CD4-positive, alpha-beta memory T cell (primary cell): ENCODE results near the gene FAM78B. TPM values are rescaled to one million over a fixed set of nuclear protein-coding genes. Genes with fewer than 3 reads are reported as not detected.

ENCODE experiments used
- CTCF ChIA-PET: fragments of 350-600 bp; sonication (Branson Sonifier 250); formaldehyde crosslinking; loops from one replicate; lab custom pipeline; 2021; ENCODE audit warnings: inconsistent platforms; ENCODE audit not compliant: partially characterized antibody; lab: Charles Lee
- POLR2A ChIA-PET: fragments of 350-600 bp; sonication (Branson Sonifier 250); formaldehyde crosslinking; loops from one replicate; lab custom pipeline; 2021; ENCODE audit not compliant: partially characterized antibody; lab: Charles Lee
- DNase-seq, 5 donors: peaks; one replicate each; pipeline versions ENCODE4 v3.0.0 to v3.0.0-alpha.2; 2020 to 2022; ENCODE audit warnings: mixed read lengths in 1 of 5
- H3K27ac ChIP-seq: one replicate; pipeline ENCODE4 v1.7.0; 2013; ENCODE audit warnings: low read depth, low read length
- H3K27me3 ChIP-seq: 2 replicates; pipeline ENCODE4 v1.7.0; 2013; ENCODE audit warnings: mild to moderate bottlenecking, low read length, moderate library complexity; ENCODE audit not compliant: insufficient read depth
- H3K36me3 ChIP-seq: 2 replicates; pipeline ENCODE4 v1.7.0; 2013; ENCODE audit warnings: mild to moderate bottlenecking, low read length, moderate library complexity; ENCODE audit not compliant: insufficient read depth
- H3K4me1 ChIP-seq: 2 replicates; pipeline ENCODE4 v1.7.0; 2013; ENCODE audit warnings: mild to moderate bottlenecking, low read length, moderate library complexity; ENCODE audit not compliant: insufficient read depth
- H3K4me3 ChIP-seq, 2 donors: one replicate each; pipeline ENCODE4 v1.7.0; 2013; ENCODE audit warnings: low read length in 2 of 2, mild to moderate bottlenecking in 1 of 2
- H3K9me3 ChIP-seq, 2 donors: one replicate each; pipeline ENCODE4 v1.7.0; 2013; ENCODE audit warnings: low read length in 2 of 2, control low read depth in 1 of 2; ENCODE audit not compliant: control insufficient read depth in 1 of 2
- H3K27ac Mint-ChIP-seq, 7 donors: one replicate each; pipeline ENCODE4 v1.8.0; 2020 to 2021; ENCODE audit warnings: mixed read lengths in 7 of 7, mild to moderate bottlenecking in 6 of 7, inconsistent platforms in 3 of 7, moderate library complexity in 3 of 7
- H3K27me3 Mint-ChIP-seq, 2 donors: one replicate each; pipeline ENCODE4 v1.8.0; 2020 to 2021; ENCODE audit warnings: mixed read lengths in 2 of 2
- H3K36me3 Mint-ChIP-seq, 2 donors: one replicate each; pipeline ENCODE4 v1.8.0; 2020 to 2021; ENCODE audit warnings: mixed read lengths in 2 of 2, inconsistent platforms in 1 of 2, mild to moderate bottlenecking in 1 of 2
- H3K4me1 Mint-ChIP-seq, 4 donors: one replicate each; pipeline ENCODE4 v1.8.0; 2020 to 2021; ENCODE audit warnings: mixed read lengths in 4 of 4, mild to moderate bottlenecking in 1 of 4
- H3K4me3 Mint-ChIP-seq, 8 donors: one replicate each; pipeline ENCODE4 v1.8.0; 2020 to 2021; ENCODE audit warnings: mixed read lengths in 8 of 8, mild to moderate bottlenecking in 7 of 8, moderate library complexity in 6 of 8, inconsistent platforms in 3 of 8
- H3K9me3 Mint-ChIP-seq, 8 donors: one replicate each; pipeline ENCODE4 v1.8.0; 2020 to 2021; ENCODE audit warnings: mixed read lengths in 8 of 8, mild to moderate bottlenecking in 5 of 8, inconsistent platforms in 3 of 8, moderate library complexity in 1 of 8
- intact Hi-C: fragments of 100-400 bp; cut with micrococcal nuclease; formaldehyde crosslinking; loops from one replicate; pipeline ENCODE4 v1.15.1; 2023
- polyA plus RNA-seq, 2 donors: library from polyadenylated mRNA; unstranded; fragments of 300-500 nt; fragmentation: Illumina TruSeq; gene quantifications; one replicate each; pipeline ENCODE4 v1.2.3, GENCODE V29; 2021
- total RNA-seq, 2 experiments: library from RNA; stranded (reverse); gene quantifications; one replicate each; pipeline ENCODE4 v1.2.3, GENCODE V29; 2021

The FAM78B gene
- total and polyA plus RNA-seq, 4 experiments from 2014 or later = 0.08 to 0.33 (median 0.27) TPM

GRCh38 chr1:166062421-166063070 lies 104.3 kb downstream of the FAM78B start:
- intact Hi-C loops = no loop called here
- H3K27ac Mint-ChIP-seq = no peak overlapping the region
- ChIA-PET CTCF (no interaction called here), POLR2A (no interaction called here)
- no peaks in the 10 kb centered on the region for H3K4me1 Mint-ChIP-seq
- H3K9me3 Mint-ChIP-seq = peaks cover 0 to 4% (median 0%) of the 10 kb centered on the region in 8 donors
- no peak overlapping the region for H3K27ac ChIP-seq
- no peak overlapping the region for H3K4me3 ChIP-seq
- no peaks in the 10 kb centered on the region for H3K9me3 ChIP-seq
- no peaks in the 10 kb centered on the region for H3K36me3 Mint-ChIP-seq
- no peak overlapping the region for H3K4me3 Mint-ChIP-seq
- DNase-seq = no peak
- no peaks in the 10 kb centered on the region for H3K36me3 ChIP-seq
- H3K27me3 ChIP-seq = no peaks in the 10 kb centered on the region
- no peaks in the 10 kb centered on the region for H3K4me1 ChIP-seq
- H3K27me3 Mint-ChIP-seq = peaks cover 0 to 5% of the 10 kb centered on the region in 2 donors

- Histone ChIP-seq H3K36me3 (no peaks in the 10 kb centered on the region), H3K4me1 (no peaks in the 10 kb centered on the region), H3K9me3 (no peaks in the 10 kb centered on the region), H3K27me3 (no peaks in the 10 kb centered on the region), H3K27ac (no peak overlapping the region), H3K4me3 (no peak overlapping the region)
- Mint-ChIP-seq H3K27me3 (peaks cover 3 to 10% of the 10 kb centered on the region in 2 donors), H3K27ac (no peak overlapping the region), H3K4me1 (no peaks in the 10 kb centered on the region), H3K36me3 (no peaks in the 10 kb centered on the region), H3K4me3 (no peak overlapping the region), H3K9me3 (peaks cover 0 to 4% (median 0%) of the 10 kb centered on the region in 8 donors)
- ChIA-PET POLR2A (no interaction called here), CTCF (no interaction called here)
- intact Hi-C loops = no loop called here
- DNase-seq = no peak
These were observed 109.2 kb downstream of the FAM78B start for GRCh38 chr1:166057650-166058049.

GRCh38 chr1:166053395-166053794 lies 113.4 kb downstream of the FAM78B start:
- Mint-ChIP-seq H3K27me3 (peaks cover 3 to 5% of the 10 kb centered on the region in 2 donors), H3K4me3 (no peak overlapping the region), H3K36me3 (no peaks in the 10 kb centered on the region), H3K4me1 (no peaks in the 10 kb centered on the region), H3K9me3 (peaks cover 0 to 4% (median 0%) of the 10 kb centered on the region in 8 donors), H3K27ac (no peak overlapping the region)
- Histone ChIP-seq H3K4me3 (no peak overlapping the region), H3K9me3 (no peaks in the 10 kb centered on the region), H3K27ac (no peak overlapping the region), H3K4me1 (no peaks in the 10 kb centered on the region), H3K36me3 (no peaks in the 10 kb centered on the region), H3K27me3 (no peaks in the 10 kb centered on the region)
- no peak for DNase-seq
- ChIA-PET CTCF (no interaction called here), POLR2A (no interaction called here)
- intact Hi-C loops = no loop called here

- ChIA-PET CTCF (no interaction called here), POLR2A (no interaction called here)
- no peak for DNase-seq
- H3K27ac Mint-ChIP-seq = no peak overlapping the region
- Histone ChIP-seq H3K27ac (no peak overlapping the region), H3K4me1 (no peaks in the 10 kb centered on the region), H3K9me3 (no peaks in the 10 kb centered on the region), H3K27me3 (peaks cover 5% of the 10 kb centered on the region), H3K4me3 (no peak overlapping the region), H3K36me3 (no peaks in the 10 kb centered on the region)
- H3K9me3 Mint-ChIP-seq = peaks cover 0 to 5% (median 0%) of the 10 kb centered on the region in 8 donors
- intact Hi-C loops = no loop called here
- no peaks in the 10 kb centered on the region for H3K36me3 Mint-ChIP-seq
- H3K27me3 Mint-ChIP-seq = peaks cover 8 to 10% of the 10 kb centered on the region in 2 donors
- H3K4me1 Mint-ChIP-seq = no peaks in the 10 kb centered on the region
- no peak overlapping the region for H3K4me3 Mint-ChIP-seq
These were observed 126.4 kb downstream of the FAM78B start for GRCh38 chr1:166040202-166040997.

- H3K4me3 ChIP-seq = no peak overlapping the region
- no peak overlapping the region for H3K27ac Mint-ChIP-seq
- H3K9me3 ChIP-seq = no peaks in the 10 kb centered on the region
- no peaks in the 10 kb centered on the region for H3K36me3 ChIP-seq
- CTCF ChIA-PET = no interaction called here
- intact Hi-C loops = no loop called here
- H3K27me3 ChIP-seq = peaks cover 5% of the 10 kb centered on the region
- no peaks in the 10 kb centered on the region for H3K4me1 Mint-ChIP-seq
- H3K4me3 Mint-ChIP-seq = no peak overlapping the region
- POLR2A ChIA-PET = no interaction called here
- no peak overlapping the region for H3K27ac ChIP-seq
- no peaks in the 10 kb centered on the region for H3K4me1 ChIP-seq
- no peak for DNase-seq
- H3K27me3 Mint-ChIP-seq = peaks cover 8 to 10% of the 10 kb centered on the region in 2 donors
- no peaks in the 10 kb centered on the region for H3K36me3 Mint-ChIP-seq
- peaks cover 0 to 5% (median 0%) of the 10 kb centered on the region in 8 donors for H3K9me3 Mint-ChIP-seq
These were observed 127.2 kb downstream of the FAM78B start for GRCh38 chr1:166039436-166040201.

- Mint-ChIP-seq H3K36me3 (no peaks in the 10 kb centered on the region), H3K4me3 (no peak overlapping the region), H3K9me3 (peaks cover 0 to 5% (median 0%) of the 10 kb centered on the region in 8 donors), H3K4me1 (peaks cover 0 to 2% (median 0%) of the 10 kb centered on the region in 4 donors), H3K27me3 (peaks cover 3 to 4% of the 10 kb centered on the region in 2 donors), H3K27ac (no peak overlapping the region)
- Histone ChIP-seq H3K27me3 (peaks cover under 1% of the 10 kb centered on the region), H3K27ac (no peak overlapping the region), H3K4me1 (no peaks in the 10 kb centered on the region), H3K9me3 (no peaks in the 10 kb centered on the region), H3K4me3 (no peak overlapping the region), H3K36me3 (no peaks in the 10 kb centered on the region)
- DNase-seq = no peak
- CTCF ChIA-PET = no interaction called here
- POLR2A ChIA-PET = no interaction called here
- intact Hi-C loops = no loop called here
These were observed 130.7 kb downstream of the FAM78B start for GRCh38 chr1:166036092-166036491.
